NCI-H1417 (cell line): ENCODE results near the gene BTRC.

Source experiments
- DNase-seq, 3 experiments: peaks; one replicate each; lab custom pipeline; 2025; lab: John Stamatoyannopoulos, UW

The BTRC gene

DNA sequence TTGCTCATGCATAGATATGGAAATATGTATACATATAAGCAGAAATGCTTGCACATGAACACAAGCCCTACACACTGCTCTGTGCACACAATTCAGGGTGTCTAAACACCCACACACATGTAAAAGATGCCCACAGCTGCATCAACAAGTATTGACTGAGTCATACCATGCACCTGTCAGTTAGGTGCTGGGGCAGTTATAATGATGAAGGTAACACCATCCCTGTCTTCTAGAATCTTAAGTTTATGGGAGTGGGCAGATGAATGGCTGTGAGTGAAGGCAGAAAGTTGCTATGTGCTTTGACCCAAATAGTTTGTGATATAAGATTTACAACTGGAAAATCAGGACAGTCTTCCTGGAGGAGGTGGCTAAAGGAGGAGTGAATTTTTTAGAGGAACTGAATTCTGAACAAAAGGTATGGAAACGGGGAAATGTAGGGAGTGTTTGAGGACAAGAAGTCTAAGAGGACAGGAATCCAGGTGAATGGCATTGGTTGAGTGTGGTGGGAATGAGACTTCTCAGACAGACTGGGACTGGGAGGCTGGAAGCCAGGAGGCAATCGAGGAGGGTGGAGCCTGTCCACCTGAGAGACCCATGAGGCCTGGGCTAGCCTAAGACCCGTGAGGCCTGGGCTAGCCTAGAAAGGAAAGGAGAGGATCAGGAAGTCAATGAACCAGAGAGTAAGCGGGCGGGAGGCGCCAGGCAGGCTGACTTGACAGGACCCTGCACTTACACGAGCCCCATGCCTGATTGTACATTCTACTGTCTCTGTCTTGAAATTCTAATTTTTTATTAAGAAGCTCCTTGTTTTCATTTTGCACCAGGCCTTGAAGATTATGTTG, 213.4 kb downstream of the BTRC start:
- peak in 1 of 3 experiments; percentile 6 for DNase-seq

DNA sequence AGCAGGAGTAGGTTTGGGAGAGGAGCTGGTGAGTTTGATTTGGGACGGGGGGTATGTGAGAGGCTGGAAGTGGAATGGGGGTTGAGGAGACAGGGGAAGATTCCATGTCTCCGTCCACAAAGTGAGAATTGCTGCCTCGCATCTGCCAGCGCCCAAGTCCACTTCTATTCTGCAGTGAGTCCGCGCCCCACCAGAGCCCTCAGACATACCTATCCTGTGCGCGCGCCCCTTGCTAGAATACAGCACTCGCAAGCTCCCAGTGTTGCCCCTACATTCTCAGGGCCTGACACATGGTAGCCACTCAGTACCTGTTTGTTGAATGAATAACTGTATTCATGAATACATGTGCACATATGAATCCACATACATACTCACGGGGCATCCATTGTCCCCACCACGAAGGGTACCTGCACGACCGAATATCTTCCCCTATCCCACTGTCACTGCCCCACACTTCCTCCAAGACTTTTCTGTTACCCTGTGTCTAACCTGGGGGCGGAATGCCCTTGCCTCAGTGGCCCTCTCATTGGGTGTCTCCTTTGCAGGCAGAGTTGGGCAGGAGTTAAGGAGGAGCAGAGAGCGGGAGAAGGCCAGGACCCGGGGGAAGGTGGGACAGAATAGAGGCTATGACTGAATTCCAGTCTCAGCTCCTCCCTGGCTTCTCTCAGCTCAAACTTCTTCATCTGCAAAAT, 214.2 kb downstream of the BTRC start:
- DNase-seq, result no peak

DNA sequence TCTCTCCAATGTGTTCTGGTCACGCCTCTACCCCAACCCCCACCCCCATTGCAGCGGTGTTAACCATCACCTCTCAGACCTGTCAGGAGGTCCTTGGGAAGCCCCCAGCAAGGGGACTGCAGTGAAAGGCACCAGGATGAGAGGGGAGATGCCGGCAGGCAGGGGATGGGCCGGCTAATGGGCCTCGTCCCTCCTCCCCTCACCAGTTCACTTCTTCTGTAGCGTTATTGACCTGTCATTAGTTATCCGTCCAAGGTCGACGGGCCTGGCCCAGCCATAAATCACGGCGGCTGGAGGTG, 215.3 kb downstream of the BTRC start:
- peak in 1 of 3 experiments; percentile 41 for DNase-seq

DNA sequence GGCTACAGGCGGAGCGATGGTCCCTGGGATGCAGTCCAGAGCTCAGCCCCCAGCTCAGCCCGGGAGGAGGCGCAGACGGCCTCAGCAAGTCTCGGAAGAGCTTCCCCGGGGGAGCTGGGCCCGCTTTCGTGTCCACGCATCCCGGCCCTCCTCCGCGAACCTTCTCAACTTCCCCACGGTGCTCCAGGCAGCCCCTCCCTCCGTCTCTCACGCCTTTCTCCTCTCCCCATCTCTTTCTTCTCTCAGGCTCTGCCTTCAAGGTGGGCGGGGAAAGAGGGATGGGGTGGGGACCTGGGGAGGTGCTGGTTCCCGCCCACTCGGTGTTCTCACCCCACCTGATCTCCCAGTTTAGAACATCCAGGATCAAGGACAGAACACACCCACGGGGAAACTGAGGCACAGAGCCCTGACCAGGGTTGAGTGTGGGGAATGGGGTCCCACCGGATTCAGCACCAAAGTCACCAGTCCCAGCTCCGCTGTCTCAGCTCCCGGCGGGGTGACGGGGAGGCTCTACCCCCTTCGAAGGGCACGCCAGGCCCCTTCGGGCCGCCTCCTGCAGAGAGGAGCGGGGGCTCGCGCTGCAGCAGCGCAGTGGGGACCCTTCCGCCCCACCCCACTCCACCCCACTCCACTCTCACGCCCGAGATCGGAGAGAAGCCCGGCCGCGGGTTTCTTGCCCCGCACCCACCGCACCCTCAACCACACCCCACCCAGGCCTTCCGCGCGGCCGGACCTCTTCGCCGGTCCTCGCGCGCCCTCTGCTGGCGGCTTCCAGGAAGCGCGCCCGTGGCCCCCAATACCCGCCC, 215.9 kb downstream of the BTRC start:
- peak; percentile 52 to 77 (median 56) for DNase-seq

DNA sequence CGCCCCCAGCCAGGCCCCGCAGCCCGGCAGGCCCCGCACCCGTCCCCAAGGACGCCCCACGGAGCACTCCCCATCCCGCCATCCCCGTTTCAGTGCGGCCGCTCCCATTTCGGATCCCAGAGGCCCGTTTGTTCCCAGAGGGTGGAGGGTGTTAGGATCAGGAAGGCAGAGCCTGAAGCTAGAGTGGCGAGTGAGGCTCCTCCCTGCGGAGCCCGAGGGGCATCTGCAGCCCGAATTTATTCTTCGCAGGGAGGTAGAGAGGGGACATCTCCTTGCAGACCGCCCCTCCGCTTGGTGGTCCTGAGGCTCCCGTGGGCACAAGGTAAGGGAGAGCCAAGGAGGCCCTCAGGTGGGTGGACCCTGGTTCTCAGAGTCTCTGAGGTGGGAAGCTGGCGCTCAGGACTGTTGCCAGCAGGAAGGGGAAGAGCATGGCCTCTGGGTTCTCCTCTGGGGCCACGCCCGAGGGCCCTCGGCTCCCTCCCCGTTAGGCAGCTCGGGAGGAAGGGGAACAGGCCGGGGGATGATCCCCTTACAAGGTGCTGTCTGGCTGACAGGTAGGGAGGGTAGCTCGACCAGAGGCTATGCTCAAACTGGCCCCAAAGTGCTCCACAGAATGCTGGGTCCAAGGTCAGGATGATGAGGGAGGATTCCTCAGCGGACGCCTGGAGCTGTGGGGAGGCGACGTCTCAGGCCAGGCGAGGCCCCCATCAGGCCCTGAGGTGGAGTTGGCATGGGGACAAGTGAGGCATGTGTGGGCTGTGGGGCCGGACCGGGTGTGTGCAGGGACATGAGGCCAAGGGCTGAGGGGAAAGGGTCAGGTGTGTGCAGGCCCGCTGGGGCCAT, 216.7 kb downstream of the BTRC start:
- DNase-seq, result peak in 2 of 3 experiments; percentile 42 to 69

DNA sequence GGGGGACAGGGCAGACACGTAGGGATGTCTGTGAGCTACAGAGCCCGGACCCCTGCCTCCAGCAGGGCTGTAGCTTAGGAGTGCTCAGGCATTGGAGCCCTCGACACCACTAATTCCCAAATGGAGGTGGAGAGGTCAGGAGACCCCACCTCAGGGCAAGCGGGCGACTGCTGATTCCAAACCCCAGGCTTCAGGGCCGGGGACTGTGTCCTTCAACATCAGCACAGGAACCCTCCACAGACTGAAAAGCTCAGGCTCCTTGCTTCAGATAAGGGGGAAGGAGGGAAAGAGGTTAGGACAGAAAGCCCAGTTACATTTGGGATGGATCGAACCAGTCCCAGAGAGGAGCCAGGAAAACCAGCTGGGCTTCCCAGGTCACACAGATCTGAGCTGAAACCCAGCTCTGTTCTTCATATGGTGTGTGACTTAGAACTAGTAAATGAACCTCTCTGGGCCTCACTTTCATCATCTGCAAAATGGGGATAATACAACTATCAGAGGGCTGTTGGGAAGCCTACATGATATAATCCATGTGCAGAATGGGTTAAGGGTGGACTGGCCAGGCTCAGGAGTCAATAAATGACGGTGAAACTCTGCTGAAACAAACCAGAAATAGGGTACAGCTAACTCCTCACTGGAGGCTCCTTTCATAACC, 217.4 kb downstream of the BTRC start:
- no peak for DNase-seq

DNA sequence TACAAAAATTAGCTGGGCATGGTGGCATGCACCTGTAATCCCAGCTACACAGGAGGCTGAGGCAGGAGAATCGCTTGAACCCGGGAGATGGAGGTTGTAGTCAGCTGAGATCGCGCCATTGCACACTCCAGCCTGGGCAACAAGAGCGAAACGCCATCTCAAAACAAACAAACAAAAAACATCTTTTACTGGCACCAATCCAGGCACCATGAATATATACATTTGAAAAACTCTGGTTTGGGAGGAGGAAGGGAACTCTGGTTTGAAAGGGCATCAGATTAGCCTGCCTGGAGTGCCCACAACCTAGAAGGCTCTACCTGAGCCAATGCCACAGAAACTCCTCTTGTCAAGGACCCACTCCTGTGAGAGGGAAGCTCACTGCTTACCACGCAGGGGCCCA, 218.2 kb downstream of the BTRC start:
- no peak for DNase-seq

DNA sequence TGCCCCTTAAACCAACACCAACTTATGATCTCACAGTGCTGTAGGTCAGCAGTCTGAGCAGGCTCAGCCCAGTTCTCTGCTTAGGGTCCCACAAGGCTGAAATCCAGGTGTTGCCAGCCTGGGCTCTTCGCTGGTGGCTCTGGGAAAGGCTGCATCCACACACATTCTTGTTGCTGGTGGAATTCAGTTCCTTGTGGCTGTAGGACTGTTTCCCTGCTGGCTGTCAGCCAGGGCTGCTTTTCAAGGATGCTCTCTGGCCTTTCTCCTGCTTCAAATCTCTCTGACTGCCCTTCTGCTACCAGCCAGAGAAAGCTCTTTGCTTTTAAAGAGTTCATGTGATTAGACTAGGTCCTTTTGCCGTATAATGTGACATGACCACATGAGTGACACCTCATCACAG, 218.8 kb downstream of the BTRC start:
- no peak for DNase-seq

DNA sequence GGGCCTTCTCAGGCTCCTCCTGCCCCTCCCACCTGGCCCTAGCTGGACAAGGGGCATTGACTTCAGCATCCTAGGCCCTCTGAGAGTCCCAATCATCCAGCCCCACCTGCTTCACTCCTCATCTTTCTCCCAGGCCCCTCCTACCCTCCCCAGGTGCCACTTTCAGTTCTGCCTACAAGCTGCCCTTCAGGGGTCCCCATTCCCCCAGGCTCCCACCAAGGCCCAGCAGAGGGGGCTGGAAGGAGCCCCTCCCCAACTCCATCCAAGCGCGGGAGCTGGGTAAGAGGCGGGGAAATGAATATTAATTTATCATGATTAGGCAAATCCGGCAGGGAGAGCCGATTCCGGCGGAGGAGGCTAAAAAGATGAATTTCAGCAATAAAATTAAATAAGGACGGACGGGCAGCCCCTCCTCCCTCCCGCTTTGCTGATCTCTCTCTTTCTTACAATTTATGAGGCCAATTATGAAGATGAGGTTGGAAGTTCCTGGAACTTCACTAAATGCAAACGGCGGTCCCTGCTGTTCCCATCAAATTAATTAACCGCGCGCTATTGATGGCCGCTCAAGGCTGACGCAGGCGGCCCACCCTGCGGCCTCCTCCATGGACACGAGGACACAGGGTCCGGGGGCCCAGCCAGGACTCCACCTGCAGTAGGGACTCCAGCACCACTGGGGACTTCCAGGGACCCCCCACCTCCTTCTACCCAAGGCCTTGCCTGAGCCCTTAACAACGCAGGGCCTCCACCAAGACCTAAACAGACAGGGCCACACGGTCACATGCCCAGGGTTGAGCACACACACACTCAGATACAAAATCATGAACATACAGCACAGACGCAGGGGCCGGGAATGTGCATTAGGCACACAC, 220.2 kb downstream of the BTRC start:
- no peak for DNase-seq

DNA sequence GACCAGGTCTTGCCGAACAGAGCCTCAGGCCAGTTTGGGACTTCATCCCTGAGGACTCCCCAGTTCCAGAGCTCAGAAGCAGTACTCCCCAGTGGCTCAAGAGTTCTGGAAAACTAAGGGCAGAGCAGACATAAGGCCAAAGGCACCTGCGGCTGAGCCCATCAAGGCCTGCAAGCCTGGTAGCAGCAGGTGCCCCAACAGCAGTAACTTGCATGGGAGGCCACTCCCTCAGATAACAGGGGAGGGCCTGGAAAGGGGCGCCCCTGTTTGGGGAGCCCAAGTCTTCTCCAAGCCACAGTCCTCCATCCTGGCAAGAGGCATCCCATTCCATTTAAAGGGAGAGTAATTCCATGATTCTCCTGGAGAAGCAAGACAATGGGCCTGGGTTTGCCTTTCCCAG, 221.1 kb downstream of the BTRC start:
- no peak for DNase-seq

DNA sequence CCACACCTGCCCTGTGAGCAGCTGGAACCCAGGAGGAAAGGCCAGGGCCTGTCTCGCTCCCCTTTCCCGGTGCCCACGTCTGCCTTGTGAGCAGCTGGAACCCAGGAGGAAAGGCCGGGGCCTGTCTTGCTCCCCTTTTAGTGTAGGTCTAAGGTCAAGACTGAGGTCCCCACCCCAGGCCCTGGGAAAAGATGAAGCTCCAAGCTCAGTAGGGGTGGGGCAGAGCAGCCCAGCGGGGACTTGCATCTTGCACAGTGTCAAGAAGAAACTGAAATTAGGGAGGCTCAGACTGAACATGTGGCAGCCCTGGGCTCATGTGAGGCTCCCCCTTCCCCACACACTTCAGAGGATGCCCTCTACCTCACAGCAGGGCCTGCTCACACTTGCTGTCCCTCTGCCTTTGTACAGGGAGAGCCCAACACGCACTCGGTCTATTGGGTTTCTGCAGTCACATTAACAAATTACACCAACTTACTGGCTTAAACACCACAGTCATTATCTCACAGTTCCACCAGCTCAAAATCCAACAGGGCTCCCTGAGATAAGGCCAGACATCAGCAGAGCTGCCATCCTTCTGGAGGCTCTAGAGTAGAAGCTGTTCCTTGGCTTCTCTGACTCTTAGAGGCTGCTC, 221.7 kb downstream of the BTRC start:
- DNase-seq, result no peak

DNA sequence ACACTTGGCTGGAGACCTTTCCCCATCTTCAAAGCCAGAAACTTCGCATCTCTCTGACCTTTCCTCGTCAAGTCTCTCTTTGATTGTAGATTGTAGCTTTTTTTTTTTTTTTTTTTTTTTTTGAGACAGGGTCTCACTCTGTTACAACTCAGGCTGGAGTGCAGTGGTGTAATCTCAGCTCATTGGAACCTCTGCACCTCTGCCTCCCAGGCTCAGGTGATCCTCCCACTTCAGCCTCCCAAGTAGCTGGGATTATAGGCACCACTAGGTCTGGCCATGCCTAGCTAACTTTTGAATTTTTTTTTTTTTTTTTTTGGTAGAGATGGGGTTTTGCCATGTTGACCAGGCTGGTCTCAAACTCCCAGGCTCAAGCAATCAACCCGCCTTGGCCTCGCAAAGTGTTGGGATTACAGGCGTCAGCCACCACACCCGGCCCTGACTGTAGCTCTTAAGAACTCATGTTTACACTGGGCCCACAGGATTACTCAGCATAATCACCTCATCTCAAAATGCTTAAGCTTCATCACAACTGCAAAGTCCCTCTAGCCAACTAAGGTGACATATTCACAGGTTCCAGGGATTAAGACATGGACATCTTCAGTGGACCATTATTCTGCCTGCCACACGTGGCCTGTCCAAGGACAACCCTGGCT, 222.4 kb downstream of the BTRC start:
- DNase-seq, result no peak

DNA sequence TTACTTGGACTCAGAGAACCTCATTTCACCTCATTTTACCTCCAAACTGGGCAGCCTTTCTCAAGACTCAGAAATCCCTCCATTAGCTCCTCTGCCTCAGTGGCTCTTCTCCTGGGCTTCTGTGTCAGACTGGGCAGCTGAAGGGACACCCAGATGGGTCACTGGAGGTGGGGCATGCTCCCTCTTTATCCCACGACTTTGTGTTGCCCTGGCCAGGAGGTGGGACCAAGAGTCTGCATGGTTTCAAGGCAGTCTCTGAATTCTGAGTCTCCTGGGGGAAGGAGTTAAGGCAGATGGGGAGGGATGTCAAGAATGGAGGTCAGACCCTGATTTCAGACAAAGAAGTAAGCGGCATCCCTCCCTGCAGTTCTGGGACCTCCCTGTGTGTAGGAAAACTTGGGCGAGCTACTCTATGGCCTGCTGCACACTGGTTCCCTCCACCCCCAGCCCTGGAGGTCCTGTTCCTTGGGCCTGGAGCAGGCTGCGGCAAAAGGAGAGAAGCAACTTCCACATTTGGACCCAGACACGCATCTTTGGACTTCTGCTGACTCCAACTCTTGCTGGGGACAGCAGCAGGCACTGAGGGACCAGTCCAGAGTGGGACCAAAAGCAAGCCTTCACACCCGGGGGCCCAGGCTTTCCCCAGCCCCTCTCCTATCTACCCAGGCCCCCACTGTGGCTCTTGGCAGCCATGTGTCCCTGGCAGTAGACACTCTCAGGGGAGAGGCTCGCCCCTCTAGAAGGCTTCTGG, 223.3 kb downstream of the BTRC start:
- no peak for DNase-seq

DNA sequence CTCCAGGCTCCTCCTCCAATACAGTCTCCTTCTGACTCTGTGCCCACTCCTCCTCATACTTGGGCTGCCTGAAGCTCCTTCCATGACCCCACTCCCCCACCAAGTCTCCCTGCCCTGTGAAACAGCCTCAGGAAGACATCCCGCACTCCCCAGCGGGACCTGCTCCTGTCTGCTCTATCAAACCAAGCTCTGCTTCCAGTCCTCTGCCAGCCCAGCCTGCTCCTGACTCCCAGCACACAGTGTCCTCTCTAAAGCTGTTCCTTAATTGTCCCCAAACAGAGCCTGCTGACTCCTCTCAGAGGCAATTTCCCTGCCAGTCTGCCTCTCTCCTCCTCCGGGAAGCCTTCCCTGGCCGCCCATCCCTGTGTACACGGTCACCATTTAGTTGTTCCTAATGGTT, 224.2 kb downstream of the BTRC start:
- no peak for DNase-seq

DNA sequence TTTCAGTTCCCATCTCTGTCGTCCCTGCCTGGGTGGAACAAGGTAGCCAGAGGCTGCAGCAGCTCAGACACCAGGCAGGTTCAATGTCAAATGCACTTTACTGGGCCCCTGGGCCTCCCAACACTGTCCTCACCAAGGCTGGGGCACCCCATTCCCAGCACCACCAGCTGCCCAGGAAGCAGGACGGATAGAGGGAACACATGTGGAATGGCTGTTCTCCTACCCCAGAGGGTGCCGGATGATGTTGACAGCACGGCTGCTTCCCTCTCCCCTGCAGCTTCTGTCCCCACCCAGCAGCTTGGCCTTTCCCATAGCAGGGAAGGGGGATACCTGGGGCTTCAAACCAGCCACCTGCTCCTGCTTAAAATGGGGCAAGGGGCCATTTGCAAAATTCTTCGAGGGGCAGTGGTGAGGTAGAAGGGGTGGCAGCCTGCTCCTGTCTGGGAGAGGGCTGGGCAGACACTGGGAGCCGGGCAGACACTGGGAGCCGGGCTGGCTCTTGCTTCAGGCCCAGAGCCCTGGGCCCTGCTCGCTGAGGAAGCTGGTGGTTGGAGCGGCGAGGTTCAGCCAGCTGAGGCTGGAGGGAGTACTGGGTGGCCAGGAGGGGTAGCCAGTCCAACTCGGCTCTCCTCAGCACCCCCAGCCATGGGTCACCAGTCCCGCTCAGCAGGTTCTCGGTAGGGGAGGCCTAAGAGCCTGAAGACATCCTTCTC, 225.0 kb downstream of the BTRC start:
- DNase-seq, result no peak

DNA sequence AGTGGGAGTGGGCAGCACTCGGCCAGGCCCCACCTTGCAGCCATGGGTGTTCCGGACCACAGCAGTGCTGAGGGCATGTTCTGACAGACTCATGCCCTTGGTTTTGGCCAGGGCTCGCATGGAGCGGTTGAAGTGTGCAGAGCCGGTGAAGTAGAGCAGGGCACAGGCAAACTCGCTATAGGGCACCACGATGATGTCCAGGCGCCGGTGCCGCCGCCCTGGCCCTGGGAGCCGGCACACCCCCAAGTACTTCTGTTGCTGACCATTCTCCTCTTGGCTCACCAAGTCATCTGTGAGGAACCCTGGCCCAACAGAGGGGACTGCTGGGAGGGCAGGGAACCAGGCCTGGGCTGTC, 225.5 kb downstream of the BTRC start:
- no peak for DNase-seq

DNA sequence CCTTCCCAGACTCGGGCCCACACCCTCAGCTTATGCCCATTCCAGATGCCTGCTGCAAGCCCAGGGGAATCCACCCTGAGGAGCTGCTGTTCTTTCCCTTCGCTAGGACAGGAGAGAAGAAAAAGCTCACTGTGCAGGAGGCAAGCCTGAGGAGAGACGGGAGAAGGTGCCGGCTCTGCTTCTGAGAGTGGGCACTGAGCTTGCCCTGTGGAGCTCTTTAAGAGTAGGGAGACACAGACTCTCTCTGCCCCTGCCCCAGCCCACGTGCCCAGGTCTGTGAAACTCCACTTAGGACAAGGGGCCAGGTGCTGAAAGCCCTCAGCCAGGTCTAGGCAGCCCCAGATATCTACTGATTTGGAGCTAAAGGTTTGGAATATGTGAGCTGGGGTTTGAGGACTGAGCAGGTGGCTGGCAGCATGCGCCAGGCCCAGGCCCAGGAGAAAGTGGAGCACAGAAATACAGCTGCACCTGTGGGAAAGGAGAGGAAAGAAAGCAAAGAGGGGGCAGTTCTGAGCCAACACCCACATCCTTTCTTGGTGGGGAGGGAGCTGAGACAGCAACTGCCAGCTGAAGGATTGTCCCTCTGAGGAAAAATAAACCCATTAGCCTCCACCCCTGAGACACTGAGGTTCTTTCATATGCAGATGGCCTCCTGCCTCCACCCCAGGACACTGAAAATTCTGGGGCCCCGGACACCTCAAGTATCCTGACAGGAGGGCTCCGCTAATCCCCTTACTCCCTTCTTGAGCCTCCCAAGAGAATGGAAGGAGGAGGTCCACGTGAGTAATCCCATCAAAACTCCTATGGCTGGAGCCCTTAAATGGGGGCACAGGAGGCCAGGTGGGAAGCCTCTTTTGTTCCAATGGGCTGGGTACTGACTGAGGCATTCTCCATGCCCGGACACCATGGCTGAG, 226.8 kb downstream of the BTRC start:
- no peak for DNase-seq
